Panc1 (cell line): ENCODE data around the gene RALA. TPM values are rescaled to one million over a fixed set of nuclear protein-coding genes. Genes with fewer than 3 reads are reported as not detected.

ENCODE experiments used
- ATAC-seq: fragments of 200-7000 bp; cut with Tn5 transposase; 2 replicates; pipeline ENCODE4 v1.9.1; 2020; ENCODE audit warnings: mild to moderate bottlenecking, moderate library complexity
- BruUV-seq: library from RNA; stranded (reverse); fragments of 400-500 nt; replicated peaks from 2 replicates; lab custom pipeline; 2021; lab: Mats Ljungman, UMichigan
- CTCF ChIA-PET: fragments of 300-600 bp; sonication (Branson Sonifier 250); formaldehyde crosslinking; loops from one replicate; lab custom pipeline; 2022; ENCODE audit warnings: antibody characterized with exemption; lab: Charles Lee
- POLR2A ChIA-PET: fragments of 300-600 bp; sonication (Branson Sonifier 250); formaldehyde crosslinking; loops from one replicate; lab custom pipeline; 2022; ENCODE audit warnings: antibody characterized with exemption; lab: Charles Lee
- DNase-seq: peaks from one replicate; pipeline ENCODE4 v3.0.0-alpha.2; 2010; ENCODE audit warnings: low read depth, low spot score
- H3K27ac ChIP-seq: 2 replicates; pipeline ENCODE4 v1.5.1; 2011; ENCODE audit warnings: mild to moderate bottlenecking, low read length, inconsistent platforms
- H3K27me3 ChIP-seq: fragments of 200-500 bp; sonication (Bioruptor generic); 2 replicates; pipeline ENCODE4 v1.6.0; 2014; ENCODE audit warnings: low read length, inconsistent platforms; ENCODE audit not compliant: control insufficient read depth, insufficient read depth
- H3K36me3 ChIP-seq: fragments of 200-500 bp; sonication (Bioruptor generic); 2 replicates; pipeline ENCODE4 v1.5.1; 2014; ENCODE audit warnings: inconsistent platforms, mild to moderate bottlenecking, low read length, moderate library complexity; ENCODE audit not compliant: control insufficient read depth, insufficient read depth
- H3K4me1 ChIP-seq: 2 replicates; pipeline ENCODE4 v1.5.1; 2011; ENCODE audit warnings: inconsistent platforms, mild to moderate bottlenecking, low read length, moderate library complexity; ENCODE audit not compliant: control insufficient read depth, insufficient read depth
- H3K4me3 ChIP-seq, 2 experiments: 2 replicates each; pipeline ENCODE4 v1.5.1; 2011 to 2012; ENCODE audit warnings: low read depth in 2 of 2, low read length in 2 of 2, mild to moderate bottlenecking in 2 of 2, inconsistent platforms in 1 of 2, moderate library complexity in 1 of 2
- H3K9me3 ChIP-seq: fragments of 200-500 bp; sonication (Bioruptor generic); 2 replicates; pipeline ENCODE4 v1.5.1; 2014; ENCODE audit warnings: low read depth, mild to moderate bottlenecking, inconsistent platforms, low read length, moderate library complexity; ENCODE audit not compliant: control insufficient read depth, insufficient read depth
- CTCF ChIP-seq: fragments of 450-650 bp; IDR thresholded peaks from 2 replicates; pipeline ENCODE4 v1.5.1; 2017; ENCODE audit warnings: mild to moderate bottlenecking
- POLR2AphosphoS5 ChIP-seq: IDR thresholded peaks from 2 replicates; pipeline ENCODE4 v1.6.1; 2012; ENCODE audit warnings: mild to moderate bottlenecking, low read depth, low read length, moderate library complexity
- REST ChIP-seq, 2 experiments: IDR thresholded peaks; 2 replicates each; pipeline ENCODE4 v1.6.1; 2011 to 2012; ENCODE audit warnings: low read depth in 2 of 2, control low read depth in 1 of 2, low read length in 1 of 2, mild to moderate bottlenecking in 1 of 2, moderate library complexity in 1 of 2; ENCODE audit not compliant: insufficient read depth in 1 of 2
- SIN3A ChIP-seq: IDR thresholded peaks from 2 replicates; pipeline ENCODE4 v1.6.1; 2012; ENCODE audit warnings: low read depth, mild to moderate bottlenecking, low read length, moderate library complexity, borderline replicate concordance; ENCODE audit not compliant: insufficient read depth
- TCF7L2 ChIP-seq: IDR thresholded peaks from 2 replicates; pipeline ENCODE4 v1.6.1; 2011; ENCODE audit warnings: mild to moderate bottlenecking, low read depth, low read length, inconsistent platforms
- in situ Hi-C: cut with HindIII; loops from 2 replicates; pipeline ENCODE4 v1.10.0; 2016; ENCODE audit warnings: low sequenced_read_pairs, low pct_unique_long_range_greater_than_20kb
- intact Hi-C: fragments of 100-400 bp; cut with micrococcal nuclease; formaldehyde crosslinking; loops from one replicate; pipeline ENCODE4 v1.10.0; 2022; ENCODE audit not compliant: unreplicated experiment
- total RNA-seq: library from RNA; stranded (reverse); gene quantifications from one replicate; pipeline ENCODE4 v1.2.1, GENCODE V29; 2021; ENCODE audit not compliant: unreplicated experiment

Gene RALA
- total RNA-seq, 1 experiment from 2014 or later: 34.3 TPM

- POLR2A ChIA-PET: interaction anchor here (0.7 kb wide), 1 partner anchor 14 kb away, joined by 4 read pairs; the partner anchor contains the start of gene RALA
- in situ Hi-C loops: no loop called here
- intact Hi-C loops: no loop called here
- CTCF ChIA-PET: no interaction called here
- ATAC-seq (no peak), DNase-seq (no peak)
- TF ChIP-seq CTCF (no peak), SIN3A (no peak), TCF7L2 (no peak), POLR2AphosphoS5 (no peak), REST (IDR thresholded peaks at IDR 0.05; ENCODE audit: insufficient read depth in 1 of 2, low read depth in 2 of 2, low read length in 1 of 2) (no peak)
- no peak overlapping the region for H3K4me3 ChIP-seq
- no TSS peak for BruUV-seq
- no peaks in the 10 kb centered on the region for H3K4me1 ChIP-seq
- no peak overlapping the region for H3K27ac ChIP-seq
- peaks cover 6% of the 10 kb centered on the region; the same call in 1 of the 2 replicates for H3K27me3 ChIP-seq
- H3K9me3 ChIP-seq: no peaks in the 10 kb centered on the region
- H3K36me3 ChIP-seq: no peaks in the 10 kb centered on the region
These were observed 14.0 kb upstream of the RALA start for GRCh38 chr7:39609113-39609934.

- peaks cover 2% of the 10 kb centered on the region; the same call in 1 of the 2 replicates for H3K27me3 ChIP-seq
- POLR2A ChIA-PET: interaction anchor here (0.7 kb wide), 1 partner anchor 13 kb away, joined by 4 read pairs; the partner anchor contains the start of gene RALA
- H3K27ac ChIP-seq: no peak overlapping the region
- intact Hi-C loops (no loop called here), in situ Hi-C loops (no loop called here)
- BruUV-seq: no TSS peak
- no peaks in the 10 kb centered on the region for H3K4me1 ChIP-seq
- no peaks in the 10 kb centered on the region for H3K9me3 ChIP-seq
- no peak overlapping the region for H3K4me3 ChIP-seq
- no peak for DNase-seq
- CTCF ChIA-PET: no interaction called here
- no peak for TF ChIP-seq CTCF
- TF ChIP-seq REST (IDR thresholded peaks at IDR 0.05; ENCODE audit: insufficient read depth in 1 of 2, low read depth in 2 of 2, low read length in 1 of 2): no peak
- TF ChIP-seq SIN3A: no peak
- no peak for TF ChIP-seq TCF7L2
- TF ChIP-seq POLR2AphosphoS5: no peak
- ATAC-seq: no peak
- H3K36me3 ChIP-seq: no peaks in the 10 kb centered on the region
These were observed 13.5 kb upstream of the RALA start for GRCh38 chr7:39609935-39610263.
